CD14-positive monocyte (primary cell): ENCODE measurements around the gene TM9SF3. TPM values are rescaled to one million over a fixed set of nuclear protein-coding genes. Genes with fewer than 3 reads are reported as not detected.

Source experiments
- DNase-seq, 3 donors: peaks; one replicate each; pipeline ENCODE4 v3.0.0-alpha.2; 2011 to 2022
- H2AFZ ChIP-seq: 2 replicates; pipeline ENCODE4 v1.6.0; 2012; ENCODE audit warnings: mild to moderate bottlenecking, low read depth, low read length, inconsistent platforms; ENCODE audit not compliant: insufficient read depth, poor library complexity, severe bottlenecking
- H3K27ac ChIP-seq, 2 donors: 1 replicate in 1 of 2; 2 replicates in 1 of 2; pipeline ENCODE4 v1.5.1; 2012 to 2013; ENCODE audit warnings: low read length in 2 of 2, control low read depth in 1 of 2, inconsistent platforms in 1 of 2, low read depth in 1 of 2, mild to moderate bottlenecking in 1 of 2
- H3K27me3 ChIP-seq, 2 donors: one replicate each; pipeline versions ENCODE4 v1.6.0 to v1.6.1; 2011 to 2013; ENCODE audit warnings: low read length in 2 of 2; ENCODE audit not compliant: control insufficient read depth in 2 of 2, insufficient read depth in 2 of 2
- H3K36me3 ChIP-seq, 2 donors: replicated peaks in 1 of 2; 1 replicate in 1 of 2; 2 replicates in 1 of 2; pipeline versions ENCODE4 v1.5.1 to v1.6.1; 2012 to 2013; ENCODE audit warnings: low read length in 2 of 2, control low read depth in 1 of 2, inconsistent platforms in 1 of 2, mild to moderate bottlenecking in 1 of 2; ENCODE audit not compliant: insufficient read depth in 2 of 2, control insufficient read depth in 1 of 2
- H3K4me1 ChIP-seq, 2 donors: 1 replicate in 1 of 2; 2 replicates in 1 of 2; pipeline versions ENCODE4 v1.5.1 to v1.6.1; 2012 to 2013; ENCODE audit warnings: low read length in 2 of 2, control low read depth in 1 of 2, inconsistent platforms in 1 of 2, mild to moderate bottlenecking in 1 of 2, moderate library complexity in 1 of 2; ENCODE audit not compliant: insufficient read depth in 2 of 2, control insufficient read depth in 1 of 2
- H3K4me2 ChIP-seq: replicated peaks from 2 replicates; pipeline ENCODE3; 2012; ENCODE audit warnings: low read length, moderate library complexity, mild to moderate bottlenecking; ENCODE audit not compliant: poor library complexity, severe bottlenecking; ENCODE audit errors: extremely low read depth
- H3K4me3 ChIP-seq, 3 experiments: fragments of 200-600 bp in 1 of 3; sonication (generic) in 1 of 3; replicated peaks in 1 of 3; 1 replicate in 2 of 3; 2 replicates in 1 of 3; pipeline ENCODE4 v1.5.1; 2011 to 2013; ENCODE audit warnings: low read length in 3 of 3, mild to moderate bottlenecking in 3 of 3, control low read depth in 2 of 3, low read depth in 2 of 3, inconsistent platforms in 1 of 3, moderate library complexity in 1 of 3
- H3K79me2 ChIP-seq: 2 replicates; pipeline ENCODE4 v1.6.0; 2012; ENCODE audit warnings: mild to moderate bottlenecking, control low read depth, inconsistent platforms, low read length, moderate library complexity; ENCODE audit not compliant: insufficient read depth
- H3K9ac ChIP-seq: 2 replicates; pipeline ENCODE4 v1.6.0; 2017; ENCODE audit warnings: low read length, mild to moderate bottlenecking; ENCODE audit not compliant: insufficient read depth, poor library complexity, severe bottlenecking
- H3K9me3 ChIP-seq, 2 donors: replicated peaks in 1 of 2; 1 replicate in 1 of 2; 2 replicates in 1 of 2; pipeline versions ENCODE4 v1.5.1 to v1.6.1; 2012 to 2013; ENCODE audit warnings: low read length in 2 of 2, control low read depth in 1 of 2; ENCODE audit not compliant: control insufficient read depth in 1 of 2, insufficient read depth in 1 of 2
- H4K20me1 ChIP-seq: 2 replicates; pipeline ENCODE4 v1.6.0; 2012; ENCODE audit warnings: mild to moderate bottlenecking, low read length, control low read depth, moderate library complexity; ENCODE audit not compliant: insufficient read depth
- H3K27ac Mint-ChIP-seq, 7 donors: one replicate each; pipeline ENCODE4 v1.8.0; 2020; ENCODE audit warnings: mild to moderate bottlenecking in 7 of 7, mixed read lengths in 7 of 7, moderate library complexity in 6 of 7, inconsistent platforms in 2 of 7
- H3K27me3 Mint-ChIP-seq, 3 donors: one replicate each; pipeline ENCODE4 v1.8.0; 2021 to 2022; ENCODE audit warnings: low read depth in 3 of 3, mild to moderate bottlenecking in 3 of 3, mixed read lengths in 3 of 3, moderate library complexity in 3 of 3, inconsistent platforms in 1 of 3
- H3K36me3 Mint-ChIP-seq, 2 donors: one replicate each; pipeline ENCODE4 v1.8.0; 2020; ENCODE audit warnings: mixed read lengths in 2 of 2, inconsistent platforms in 1 of 2, mild to moderate bottlenecking in 1 of 2
- H3K4me1 Mint-ChIP-seq: one replicate; pipeline ENCODE4 v1.8.0; 2020; ENCODE audit warnings: mild to moderate bottlenecking, mixed read lengths
- H3K4me3 Mint-ChIP-seq, 2 donors: one replicate each; pipeline ENCODE4 v1.8.0; 2020; ENCODE audit warnings: mild to moderate bottlenecking in 2 of 2, mixed read lengths in 2 of 2, moderate library complexity in 1 of 2
- H3K9me3 Mint-ChIP-seq, 7 donors: one replicate each; pipeline ENCODE4 v1.8.0; 2020 to 2022; ENCODE audit warnings: mixed read lengths in 7 of 7, mild to moderate bottlenecking in 6 of 7, moderate library complexity in 6 of 7, inconsistent platforms in 2 of 7
- CTCF ChIP-seq: fragments of 200-600 bp; IDR thresholded peaks from one replicate; pipeline ENCODE4 v1.8.0; 2022; ENCODE audit warnings: antibody characterized with exemption, mild to moderate bottlenecking
- WGBS: methylation state at CpG from one replicate; pipeline ENCODE4 v1.1.5; 2013; ENCODE audit warnings: missing lambda C conversion rate; ENCODE audit not compliant: insufficient coverage; 5-methylcytosine and 5-hydroxymethylcytosine counted together
- intact Hi-C, 2 donors: fragments of 100-400 bp; cut with micrococcal nuclease; formaldehyde crosslinking; loops; one replicate each; pipeline versions ENCODE4 v1.15.0 to v1.15.1; 2023
- polyA plus RNA-seq, 3 donors: library from polyadenylated mRNA; depleted of rRNA in 1 of 3; unstranded in 2 of 3; stranded (reverse) in 1 of 3; fragments of 300-500 nt in 2 of 3; fragments of >200 nt in 1 of 3; fragmentation: Illumina TruSeq in 2 of 3; gene quantifications; 1 replicate in 2 of 3; 2 replicates in 1 of 3; pipeline ENCODE4 v1.2.3, GENCODE V29; 2012 to 2021

Gene TM9SF3
- polyA plus RNA-seq, 3 donors: 23.9 to 67.1 (median 59.9) TPM

- intact Hi-C loops: no loop called here
These were observed 16.3 kb downstream of the TM9SF3 start for GRCh38 chr10:96570511-96570910.

GRCh38 chr10:96568402-96568801 is 18.4 kb downstream of the TM9SF3 start:
- H3K36me3 Mint-ChIP-seq: peaks cover 58 to 80% of the 10 kb centered on the region in 2 donors
- Histone ChIP-seq H3K9me3 (no peaks in the 10 kb centered on the region), H3K36me3 (peaks cover 42 to 84% of the 10 kb centered on the region in 2 donors), H3K9ac (no peak overlapping the region), H3K79me2 (peaks cover 81% of the 10 kb centered on the region), H4K20me1 (peaks cover 98% of the 10 kb centered on the region), H3K4me2 (no peak overlapping the region), H3K27me3 (no peaks in the 10 kb centered on the region), H3K4me3 (no peak overlapping the region), H2AFZ (no peak overlapping the region), H3K4me1 (no peaks in the 10 kb centered on the region), H3K27ac (no peak overlapping the region)
- H3K4me1 Mint-ChIP-seq: no peaks in the 10 kb centered on the region
- H3K27ac Mint-ChIP-seq: no peak overlapping the region
- intact Hi-C loops: no loop called here
- DNase-seq: no peak
- H3K4me3 Mint-ChIP-seq: no peak overlapping the region
- no peak for TF ChIP-seq CTCF
- WGBS: no CpG with 5 or more reads among the region's 1 CpG
- no peaks in the 10 kb centered on the region for H3K27me3 Mint-ChIP-seq
- H3K9me3 Mint-ChIP-seq: peaks cover 0 to 4% (median 0%) of the 10 kb centered on the region in 7 donors

More at GRCh38 chr10:96570511-96570910, 16.3 kb downstream of the TM9SF3 start:
- H3K4me3 ChIP-seq: no peak overlapping the region
- H3K4me1 ChIP-seq: no peaks in the 10 kb centered on the region
- Mint-ChIP-seq H3K36me3 (peaks cover 56 to 78% of the 10 kb centered on the region in 2 donors), H3K9me3 (peaks cover 0 to 4% (median 0%) of the 10 kb centered on the region in 7 donors), H3K4me1 (no peaks in the 10 kb centered on the region), H3K27ac (no peak overlapping the region), H3K4me3 (no peak overlapping the region), H3K27me3 (no peaks in the 10 kb centered on the region)
- H2AFZ ChIP-seq: no peak overlapping the region
- no peak overlapping the region for H3K9ac ChIP-seq
- no peaks in the 10 kb centered on the region for H3K9me3 ChIP-seq
- 96% methylated on average over 5 of the region's 6 CpGs for WGBS
- H3K36me3 ChIP-seq: peaks cover 40 to 78% of the 10 kb centered on the region in 2 donors
- DNase-seq: no peak
- no peaks in the 10 kb centered on the region for H3K27me3 ChIP-seq
- H4K20me1 ChIP-seq: peaks cover 98% of the 10 kb centered on the region
- no peak for TF ChIP-seq CTCF
- no peak overlapping the region for H3K4me2 ChIP-seq
- H3K27ac ChIP-seq: no peak overlapping the region
- H3K79me2 ChIP-seq: peaks cover 96% of the 10 kb centered on the region
